Stimulated activated effector memory CD8-positive, alpha-beta T cell treated with anti-CD3 and anti-CD28 coated beads, Interleukin-12 subunit alpha, Interleukin-12 subunit beta, amount 100 ng/mL, for 72 hours (primary cell): ENCODE measurements around the gene DQX1.
A peak's percentile ranks its signal among the peaks of the same experiment; 100 is the strongest.

Source experiments
- ATAC-seq: fragments of 150-1000 bp; cut with Tn5 transposase; 2 replicates; pipeline ENCODE4 v1.10.0; 2021
- DNase-seq, 2 donors: peaks; one replicate each; pipeline ENCODE4 v3.0.0; 2021 to 2022; ENCODE audit warnings: low spot score in 2 of 2
- H3K27ac Mint-ChIP-seq: one replicate; pipeline ENCODE4 v1.8.0; 2022; ENCODE audit warnings: mild to moderate bottlenecking, mixed read lengths
- H3K36me3 Mint-ChIP-seq: one replicate; pipeline ENCODE4 v1.8.0; 2022; ENCODE audit warnings: mild to moderate bottlenecking, mixed read lengths
- H3K4me1 Mint-ChIP-seq: one replicate; pipeline ENCODE4 v1.8.0; 2022; ENCODE audit warnings: mixed read lengths
- H3K4me3 Mint-ChIP-seq: one replicate; pipeline ENCODE4 v1.8.0; 2022; ENCODE audit warnings: mild to moderate bottlenecking, mixed read lengths
- H3K9me3 Mint-ChIP-seq: one replicate; pipeline ENCODE4 v1.8.0; 2022; ENCODE audit warnings: mixed read lengths

Gene DQX1

GRCh38 chr2:74512744-74513604 is 13.1 kb downstream of the DQX1 start:
- Mint-ChIP-seq H3K27ac (no peak overlapping the region), H3K4me1 (peaks cover 23% of the 10 kb centered on the region), H3K9me3 (no peaks in the 10 kb centered on the region), H3K36me3 (peaks cover 3% of the 10 kb centered on the region), H3K4me3 (peak overlapping the region; percentile 73)
- DNase-seq = no peak
- ATAC-seq = no peak

- H3K4me1 Mint-ChIP-seq = peaks cover 35% of the 10 kb centered on the region
- no peak overlapping the region for H3K27ac Mint-ChIP-seq
- no peak for DNase-seq
- peaks cover 19% of the 10 kb centered on the region for H3K36me3 Mint-ChIP-seq
- H3K9me3 Mint-ChIP-seq = no peaks in the 10 kb centered on the region
- no peak for ATAC-seq
- H3K4me3 Mint-ChIP-seq = no peak overlapping the region
These were observed 14.7 kb downstream of the DQX1 start for GRCh38 chr2:74511104-74511989.

DNA sequence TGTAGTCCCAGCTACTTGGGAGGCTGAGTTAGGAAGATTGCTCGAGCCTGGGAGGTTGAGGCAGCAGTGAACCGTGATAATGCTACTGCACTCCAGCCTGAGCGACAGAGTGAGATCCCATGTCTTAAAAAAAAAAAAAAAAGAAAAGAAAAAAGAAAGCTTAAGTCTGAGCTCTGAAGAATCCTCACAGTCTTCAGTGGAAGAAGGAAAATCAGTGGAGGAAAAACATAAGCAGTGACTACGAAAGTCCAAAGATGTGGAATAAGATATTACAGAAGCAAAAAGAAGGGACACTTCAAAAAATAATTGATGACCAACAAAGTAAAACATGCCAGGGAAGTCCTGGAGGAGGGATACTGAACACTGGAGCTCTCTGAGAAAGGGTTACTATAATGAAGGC is 15.8 kb downstream of the DQX1 start:
- Mint-ChIP-seq H3K27ac (no peak overlapping the region), H3K36me3 (peaks cover 29% of the 10 kb centered on the region), H3K9me3 (no peaks in the 10 kb centered on the region), H3K4me1 (peaks cover 37% of the 10 kb centered on the region), H3K4me3 (no peak overlapping the region)
- DNase-seq (no peak), ATAC-seq (no peak)

DNA sequence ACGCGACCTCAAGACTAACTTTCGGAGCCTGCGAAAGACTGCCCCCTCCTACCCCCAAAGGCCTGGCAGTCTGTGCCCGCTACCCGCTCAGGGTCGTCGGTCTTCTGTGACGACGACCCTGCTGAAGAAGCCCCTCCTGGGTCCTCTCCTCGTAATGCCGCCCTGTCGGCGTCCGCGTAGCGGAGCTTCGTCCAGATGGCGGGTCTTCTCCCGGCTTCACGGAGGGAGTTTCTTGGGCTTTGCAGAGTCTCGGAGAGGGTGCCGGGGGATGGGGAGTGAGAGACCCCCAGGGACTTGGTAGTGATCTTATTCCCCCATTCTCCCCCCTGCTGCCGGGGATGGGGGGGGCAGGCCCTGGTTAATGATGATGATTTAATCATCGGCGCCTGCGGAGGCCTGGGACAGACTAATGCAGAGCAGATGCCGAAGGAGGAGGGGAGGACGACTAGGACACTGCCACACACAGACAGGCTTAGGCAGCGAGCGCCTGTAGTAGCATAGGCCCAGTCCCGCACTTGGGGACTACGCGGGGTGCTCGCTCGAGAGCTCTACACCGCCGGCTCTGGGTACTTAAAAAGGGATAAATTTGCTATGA is 18.0 kb downstream of the DQX1 start:
- H3K4me1 Mint-ChIP-seq = peaks cover 56% of the 10 kb centered on the region
- DNase-seq = peak in 1 of 2 donors; percentile 64
- no peaks in the 10 kb centered on the region for H3K9me3 Mint-ChIP-seq
- peak overlapping the region; percentile 99 for H3K27ac Mint-ChIP-seq
- H3K36me3 Mint-ChIP-seq = peaks cover 40% of the 10 kb centered on the region
- ATAC-seq = no peak
- H3K4me3 Mint-ChIP-seq = peak overlapping the region; percentile 91

DNA sequence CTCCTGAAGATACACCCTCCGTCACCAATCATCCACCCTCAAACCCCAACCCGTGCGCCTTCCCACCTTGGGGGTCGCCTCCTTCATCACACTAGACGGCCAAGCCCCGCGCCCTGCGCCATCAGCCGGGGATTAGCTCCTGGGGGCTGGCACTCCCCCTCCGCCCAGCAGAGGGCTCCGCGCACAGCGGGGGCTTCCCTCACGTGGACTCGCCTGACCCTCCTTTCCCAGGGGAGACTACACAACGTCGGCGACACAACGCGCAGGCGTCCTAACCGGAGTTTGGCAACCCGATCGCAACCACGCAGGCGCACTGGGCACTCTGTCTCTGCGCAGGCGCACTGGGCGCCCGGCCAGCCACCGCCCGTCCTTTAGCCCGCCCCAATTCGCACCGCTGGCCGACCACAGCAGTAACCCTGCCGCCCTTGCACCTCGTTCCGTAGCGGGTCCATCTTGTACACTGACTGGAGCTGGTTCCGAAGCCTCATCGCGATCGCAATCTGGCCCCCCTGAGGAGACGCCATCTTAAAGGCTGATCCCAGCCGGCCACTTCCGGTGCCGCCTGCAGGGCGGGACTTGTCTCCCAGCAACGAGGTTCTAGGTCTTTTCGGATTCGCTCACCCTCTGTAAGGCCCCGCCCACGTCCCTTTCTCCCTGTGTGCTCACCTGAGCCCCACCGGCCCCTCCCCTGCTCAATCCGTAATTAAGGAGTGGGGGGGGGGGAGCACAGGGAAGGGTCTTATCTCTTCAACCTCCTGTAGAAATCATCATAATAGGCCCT is 18.7 kb downstream of the DQX1 start, which contains the start of gene PCGF1:
Gene PCGF1 (minus strand): TSS at position 551 of the 781 bp plus-strand sequence. CDS start 27 bp downstream, at position 524.
- Mint-ChIP-seq H3K36me3 (peaks cover 40% of the 10 kb centered on the region), H3K9me3 (no peaks in the 10 kb centered on the region), H3K4me3 (peak within 1 kb of the TSS; percentile 91), H3K27ac (peak within 1 kb of the TSS; percentile 99), H3K4me1 (peaks cover 62% of the 10 kb centered on the region)
- DNase-seq = peak; percentile 97 to 100
- peak; percentile 93 for ATAC-seq

- H3K9me3 Mint-ChIP-seq = no peaks in the 10 kb centered on the region
- H3K27ac Mint-ChIP-seq = no peak overlapping the region
These were observed 20.4 kb downstream of the DQX1 start for GRCh38 chr2:74505448-74506246.

GRCh38 chr2:74504591-74504990 is 21.4 kb downstream of the DQX1 start:
- H3K4me3 Mint-ChIP-seq = peak overlapping the region; percentile 91
- ATAC-seq (no peak), DNase-seq (no peak)
- H3K9me3 Mint-ChIP-seq = no peaks in the 10 kb centered on the region
- H3K36me3 Mint-ChIP-seq = peaks cover 50% of the 10 kb centered on the region
- H3K27ac Mint-ChIP-seq = peak overlapping the region; percentile 43
- peaks cover 71% of the 10 kb centered on the region for H3K4me1 Mint-ChIP-seq

More at GRCh38 chr2:74505448-74506246, 20.4 kb downstream of the DQX1 start:
- peak overlapping the region; percentile 91 for H3K4me3 Mint-ChIP-seq
- DNase-seq = no peak
- peaks cover 71% of the 10 kb centered on the region for H3K4me1 Mint-ChIP-seq
- ATAC-seq = no peak
- H3K36me3 Mint-ChIP-seq = peaks cover 46% of the 10 kb centered on the region

DNA sequence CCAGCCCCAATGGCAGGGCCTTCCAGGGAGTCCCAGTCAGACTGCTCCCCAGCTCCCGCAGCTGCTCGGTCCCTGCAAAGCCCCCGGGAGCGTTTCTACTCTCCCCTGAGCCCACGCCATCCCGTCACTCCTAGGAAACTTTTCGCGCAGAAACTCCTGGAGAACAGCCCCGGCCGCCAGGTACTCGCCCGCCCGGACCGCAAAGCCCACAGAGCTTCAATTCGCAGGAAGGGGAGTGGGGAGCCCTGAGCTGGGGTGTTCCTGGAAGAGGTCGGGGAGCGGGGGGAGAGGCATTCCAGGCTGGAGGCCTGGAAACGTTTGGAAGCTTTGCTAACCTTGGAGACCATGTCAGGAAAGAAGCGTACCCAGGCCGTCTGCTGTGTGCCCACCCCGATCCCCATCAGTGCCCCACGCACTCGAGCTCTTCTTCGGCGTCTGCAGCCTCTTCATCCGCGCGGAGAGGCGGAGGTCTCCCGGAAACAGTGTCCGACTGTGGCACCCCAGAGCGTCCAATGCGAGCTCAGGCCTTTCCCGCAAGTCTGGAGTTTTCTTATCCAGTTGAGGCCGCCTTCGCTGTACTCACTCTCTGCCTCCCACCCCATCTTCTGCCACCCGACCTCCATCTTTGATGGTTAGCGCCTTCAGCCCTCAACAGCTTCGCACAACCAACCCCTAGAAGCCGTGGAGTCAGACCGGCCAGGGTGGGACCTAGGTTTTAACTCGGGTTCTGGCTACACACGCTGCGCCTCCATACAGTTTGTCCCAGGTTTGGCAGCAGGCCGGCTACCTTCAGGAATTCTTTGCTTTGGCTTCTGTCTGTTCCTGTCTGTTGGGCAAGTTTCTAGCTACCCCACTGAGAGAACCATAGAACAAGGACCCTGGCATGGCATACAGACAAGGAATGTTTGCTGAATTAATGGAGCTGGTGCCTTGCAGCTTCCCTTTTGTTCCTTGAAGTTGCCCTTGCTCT is 22.2 kb downstream of the DQX1 start:
- Mint-ChIP-seq H3K27ac (peak overlapping the region; percentile 61), H3K36me3 (peaks cover 55% of the 10 kb centered on the region), H3K9me3 (no peaks in the 10 kb centered on the region), H3K4me3 (peak overlapping the region; percentile 91), H3K4me1 (peaks cover 76% of the 10 kb centered on the region)
- ATAC-seq = no peak
- DNase-seq = no peak

GRCh38 chr2:74502720-74503505 is 23.1 kb downstream of the DQX1 start:
- DNase-seq (peak; percentile 51 to 80), ATAC-seq (peak; percentile 62)
- H3K36me3 Mint-ChIP-seq = peaks cover 57% of the 10 kb centered on the region
- peaks cover 77% of the 10 kb centered on the region for H3K4me1 Mint-ChIP-seq
- peak overlapping the region; percentile 61 for H3K27ac Mint-ChIP-seq
- peak overlapping the region; percentile 91 for H3K4me3 Mint-ChIP-seq
- no peaks in the 10 kb centered on the region for H3K9me3 Mint-ChIP-seq

DNA sequence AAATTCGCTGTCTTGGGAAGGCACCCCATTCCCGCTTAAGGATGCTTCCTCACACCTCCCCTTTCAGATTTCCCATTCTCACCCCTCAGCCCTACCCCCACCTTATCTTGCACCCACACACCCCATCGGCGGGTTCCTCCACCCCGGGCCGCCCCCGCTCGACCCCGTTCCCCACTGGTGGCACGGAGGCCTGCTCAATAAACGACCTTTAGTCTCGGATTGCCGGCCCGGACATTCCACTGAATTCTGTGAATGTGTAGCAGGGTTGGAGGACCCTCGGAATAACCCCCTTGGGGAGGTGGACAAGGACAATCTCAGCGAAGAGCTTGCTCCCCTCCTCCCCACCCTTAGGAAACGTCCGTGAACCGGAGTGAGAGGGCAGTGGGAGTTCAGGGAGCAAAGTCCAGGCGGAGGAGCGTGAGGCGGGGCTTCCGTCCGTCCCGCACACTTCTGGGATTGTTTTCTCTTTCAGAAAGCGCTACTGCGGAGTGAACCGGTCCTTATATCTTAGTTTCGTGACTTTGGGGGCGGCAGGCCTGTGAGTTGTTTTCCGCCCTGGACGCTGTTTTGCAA is 23.8 kb downstream of the DQX1 start:
- no peak for DNase-seq
- Mint-ChIP-seq H3K27ac (no peak overlapping the region), H3K36me3 (peaks cover 50% of the 10 kb centered on the region), H3K4me1 (peaks cover 76% of the 10 kb centered on the region), H3K9me3 (no peaks in the 10 kb centered on the region), H3K4me3 (peak overlapping the region; percentile 91)
- no peak for ATAC-seq

- DNase-seq (no peak), ATAC-seq (no peak)
- no peak overlapping the region for H3K27ac Mint-ChIP-seq
- peaks cover 42% of the 10 kb centered on the region for H3K36me3 Mint-ChIP-seq
- H3K4me3 Mint-ChIP-seq = peak overlapping the region; percentile 91
- H3K9me3 Mint-ChIP-seq = no peaks in the 10 kb centered on the region
- peaks cover 69% of the 10 kb centered on the region for H3K4me1 Mint-ChIP-seq
These were observed 24.5 kb downstream of the DQX1 start for GRCh38 chr2:74501335-74502071.

- Mint-ChIP-seq H3K4me1 (peaks cover 61% of the 10 kb centered on the region), H3K4me3 (no peak overlapping the region)
These were observed 25.5 kb downstream of the DQX1 start for GRCh38 chr2:74500578-74500946.

More at GRCh38 chr2:74500578-74500946, 25.5 kb downstream of the DQX1 start:
- ATAC-seq = no peak
- DNase-seq = no peak
- no peaks in the 10 kb centered on the region for H3K9me3 Mint-ChIP-seq
- H3K36me3 Mint-ChIP-seq = peaks cover 34% of the 10 kb centered on the region
- H3K27ac Mint-ChIP-seq = no peak overlapping the region
